IMR-90 (cell line): ENCODE measurements around the gene PRAC2. TPM values are rescaled to one million over a fixed set of nuclear protein-coding genes. Genes with fewer than 3 reads are reported as not detected.

ENCODE experiments used
- ATAC-seq: fragments of 200-7000 bp; cut with Tn5 transposase; 2 replicates; pipeline ENCODE4 v1.9.1; 2020; ENCODE audit warnings: low read depth, mild to moderate bottlenecking, moderate library complexity
- BruUV-seq: library from RNA; stranded (reverse); fragments of 400-500 nt; replicated peaks from 2 replicates; lab custom pipeline; 2021; lab: Mats Ljungman, UMichigan
- CTCF ChIA-PET: fragments of 300-600 bp; formaldehyde crosslinking; extraction: SDS; loops from one replicate; lab custom pipeline; 2021; ENCODE audit warnings: antibody characterized with exemption; lab: Yijun Ruan, JAX
- POLR2A ChIA-PET: fragments of 300-600 bp; sonication (Branson Sonifier 250); formaldehyde crosslinking; loops from one replicate; lab custom pipeline; 2022; ENCODE audit warnings: antibody characterized with exemption; ENCODE audit not compliant: unreplicated experiment; lab: Charles Lee
- DNase-seq: peaks from one replicate; pipeline ENCODE4 v3.0.0; 2013
- H2AFZ ChIP-seq: replicated peaks from 2 replicates; pipeline ENCODE3; 2013; ENCODE audit warnings: low read length, mild to moderate bottlenecking; ENCODE audit not compliant: poor library complexity
- H2AK5ac ChIP-seq: 2 replicates; pipeline ENCODE4 v1.6.1; 2013; ENCODE audit warnings: low read depth, low read length, inconsistent platforms
- H2AK9ac ChIP-seq: replicated peaks from 2 replicates; pipeline ENCODE3; 2013; ENCODE audit warnings: mild to moderate bottlenecking, low read depth, low read length, moderate library complexity; ENCODE audit not compliant: poor library complexity
- H2BK120ac ChIP-seq: 2 replicates; pipeline ENCODE4 v1.6.1; 2013; ENCODE audit warnings: low read depth, low read length, inconsistent platforms
- H2BK15ac ChIP-seq: 3 replicates; pipeline ENCODE4 v1.6.1; 2013; ENCODE audit warnings: low read depth, low read length, inconsistent platforms
- H2BK20ac ChIP-seq: 2 replicates; pipeline ENCODE4 v1.6.1; 2013; ENCODE audit warnings: low read depth, mild to moderate bottlenecking, inconsistent platforms, low read length, moderate library complexity
- H2BK5ac ChIP-seq: 2 replicates; pipeline ENCODE4 v1.6.1; 2013; ENCODE audit warnings: mild to moderate bottlenecking, low read depth, low read length, inconsistent platforms; ENCODE audit not compliant: poor library complexity, severe bottlenecking
- H3K14ac ChIP-seq: replicated peaks from 2 replicates; pipeline ENCODE4 v1.6.1; 2013; ENCODE audit warnings: low read depth, low read length, inconsistent platforms
- H3K18ac ChIP-seq: 2 replicates; pipeline ENCODE4 v1.6.1; 2013; ENCODE audit warnings: low read depth, low read length, control low read depth
- H3K23ac ChIP-seq: 2 replicates; pipeline ENCODE4 v1.6.1; 2013; ENCODE audit warnings: low read depth, low read length, inconsistent platforms
- H3K27ac ChIP-seq: 2 replicates; pipeline ENCODE4 v1.5.1; 2013; ENCODE audit warnings: mild to moderate bottlenecking, control low read depth, low read length; ENCODE audit not compliant: insufficient read depth
- H3K27me3 ChIP-seq: 2 replicates; pipeline ENCODE4 v1.6.1; 2013; ENCODE audit warnings: low read length; ENCODE audit not compliant: control insufficient read depth, insufficient read depth
- H3K36me3 ChIP-seq: 2 replicates; pipeline ENCODE4 v1.6.1; 2013; ENCODE audit warnings: low read length, mixed read lengths; ENCODE audit not compliant: control insufficient read depth, insufficient read depth
- H3K4ac ChIP-seq: 2 replicates; pipeline ENCODE4 v1.6.1; 2013; ENCODE audit warnings: low read depth, low read length, inconsistent platforms
- H3K4me1 ChIP-seq: 2 replicates; pipeline ENCODE4 v1.6.1; 2013; ENCODE audit warnings: low read length, mixed read lengths; ENCODE audit not compliant: control insufficient read depth, insufficient read depth
- H3K4me2 ChIP-seq: 2 replicates; pipeline ENCODE4 v1.6.1; 2013; ENCODE audit warnings: low read depth, mild to moderate bottlenecking, control low read depth, low read length, moderate library complexity
- H3K4me3 ChIP-seq: 2 replicates; pipeline ENCODE4 v1.5.1; 2013; ENCODE audit warnings: low read depth, mild to moderate bottlenecking, control low read depth, low read length, moderate library complexity; ENCODE audit not compliant: insufficient read depth
- H3K56ac ChIP-seq: 2 replicates; pipeline ENCODE4 v1.6.1; 2013; ENCODE audit warnings: low read length, inconsistent platforms; ENCODE audit not compliant: insufficient read depth; ENCODE audit errors: extremely low read depth
- H3K79me1 ChIP-seq, 2 experiments: 2 replicates each; pipeline ENCODE4 v1.6.1; 2013; ENCODE audit warnings: low read length in 2 of 2, inconsistent platforms in 1 of 2, low read depth in 1 of 2
- H3K9ac ChIP-seq: 2 replicates; pipeline ENCODE4 v1.6.1; 2013; ENCODE audit warnings: low read depth, low read length, control low read depth
- H3K9me1 ChIP-seq: 2 replicates; pipeline ENCODE4 v1.6.1; 2013; ENCODE audit warnings: low read length, inconsistent platforms; ENCODE audit not compliant: insufficient read depth
- H3K9me3 ChIP-seq: 2 replicates; pipeline ENCODE4 v1.6.1; 2013; ENCODE audit warnings: low read length; ENCODE audit not compliant: control insufficient read depth, insufficient read depth
- H4K20me1 ChIP-seq: 2 replicates; pipeline ENCODE4 v1.6.1; 2013; ENCODE audit warnings: low read length, inconsistent platforms; ENCODE audit not compliant: insufficient read depth
- H4K5ac ChIP-seq: 2 replicates; pipeline ENCODE4 v1.6.1; 2013; ENCODE audit warnings: mild to moderate bottlenecking, low read depth, low read length, control low read depth
- H4K8ac ChIP-seq, 2 experiments: 2 replicates each; pipeline ENCODE4 v1.6.1; 2013; ENCODE audit warnings: low read depth in 2 of 2, low read length in 2 of 2, control low read depth in 1 of 2, inconsistent platforms in 1 of 2
- H4K91ac ChIP-seq: 2 replicates; pipeline ENCODE4 v1.6.1; 2013; ENCODE audit warnings: low read depth, low read length, inconsistent platforms; ENCODE audit not compliant: insufficient read depth
- CEBPB ChIP-seq: IDR thresholded peaks from 2 replicates; pipeline ENCODE4 v1.6.1; 2012; ENCODE audit warnings: low read depth, low read length, improper control_type of control experiment
- CHD1 ChIP-seq: IDR thresholded peaks from 2 replicates; pipeline ENCODE4 v1.6.1; 2012; ENCODE audit warnings: low read depth, low read length, improper control_type of control experiment
- WGBS, 2 experiments: methylation state at CpG; one replicate each; pipeline versions ENCODE4 v1.1.5 to v1.1.7; 2013; ENCODE audit warnings: missing lambda C conversion rate in 2 of 2; ENCODE audit not compliant: insufficient read length in 1 of 2; ENCODE audit errors: extremely low coverage in 2 of 2; 5-methylcytosine and 5-hydroxymethylcytosine counted together
- dilution Hi-C: fragments of 300-500 bp; cut with HindIII; formaldehyde crosslinking; loops from one replicate; pipeline ENCODE4 v1.14.3; 2018; ENCODE audit warnings: low sequenced_read_pairs; ENCODE audit not compliant: unreplicated experiment
- in situ Hi-C: fragments of 300-500 bp; cut with MboI; formaldehyde crosslinking; loops from 3 replicates; pipeline ENCODE4 v1.14.3; 2019; ENCODE audit warnings: low sequenced_read_pairs, inconsistent platforms, mixed read lengths
- intact Hi-C: fragments of 100-400 bp; cut with micrococcal nuclease; formaldehyde crosslinking; loops from 2 replicates; pipeline ENCODE4 v1.10.0; 2022
- polyA plus RNA-seq, 3 experiments: library from polyadenylated mRNA; depleted of rRNA; stranded (reverse); fragments of >200 nt; gene quantifications; 2 replicates each; pipeline ENCODE4 v1.2.3, GENCODE V29; 2012; ENCODE audit warnings: low replicate concordance in 1 of 3
- total RNA-seq: library from RNA; depleted of rRNA; stranded (reverse); fragments of >200 nt; gene quantifications from 2 replicates; pipeline ENCODE4 v1.2.3, GENCODE V29; 2012

PRAC2 gene
- total and polyA plus RNA-seq, 2 of the 4 experiments (the other 2 are of a cell fraction), result not detected

GRCh38 chr17:48767263-48767774 is 44.3 kb downstream of the PRAC2 start:
- Histone ChIP-seq H2BK15ac (no peak overlapping the region), H3K23ac (no peak overlapping the region), H2AK9ac (no peak overlapping the region), H2BK20ac (no peak overlapping the region), H3K36me3 (no peaks in the 10 kb centered on the region), H3K4ac (no peak overlapping the region), H3K9me1 (no peaks in the 10 kb centered on the region), H4K5ac (no peak overlapping the region), H3K9ac (no peak overlapping the region), H3K4me2 (no peak overlapping the region), H3K56ac (no peak overlapping the region), H2AK5ac (no peak overlapping the region), H4K20me1 (no peaks in the 10 kb centered on the region), H3K79me1 (no peaks in the 10 kb centered on the region), H4K91ac (no peak overlapping the region), H3K18ac (no peak overlapping the region), H4K8ac (no peak overlapping the region), H2AFZ (no peak overlapping the region), H2BK5ac (no peak overlapping the region), H3K9me3 (no peaks in the 10 kb centered on the region), H3K4me3 (no peak overlapping the region), H2BK120ac (no peak overlapping the region), H3K27me3 (peaks cover 78% of the 10 kb centered on the region), H3K14ac (no peak overlapping the region), H3K4me1 (no peaks in the 10 kb centered on the region), H3K27ac (no peak overlapping the region)
- dilution Hi-C loops, result no loop called here
- no peak for DNase-seq
- intact Hi-C loops, result no loop called here
- no TSS peak for BruUV-seq
- no CpG with 5 or more reads among the region's 4 CpGs for WGBS, 2 experiments
- no peak for ATAC-seq
- ChIA-PET CTCF (interaction anchor here (1.2 kb wide), 1 partner anchor 89 kb away, joined by 3 read pairs; no protein-coding TSS in a partner anchor), POLR2A (no interaction called here)
- in situ Hi-C loops, result loop anchor here (25.0 kb wide), 1 partner anchor 380 kb away; no protein-coding TSS in a partner anchor
- no peak for TF ChIP-seq CEBPB
- no peak for TF ChIP-seq CHD1
